DOHH2 (cell line): ENCODE data around the gene CTAGE8.
"Not testable (repeated sequence)": the region's sequence is repeated elsewhere in the genome, so short reads cannot be mapped to it uniquely, and the experiment has no call there.

Source experiments
- H3F3A ChIP-seq: fragments of 200-600 bp; sonication (generic), shearing (Covaris generic); 2 replicates; pipeline ENCODE4 v1.6.0; 2016; ENCODE audit warnings: antibody characterized with exemption, mild to moderate bottlenecking; ENCODE audit not compliant: control insufficient read depth, insufficient read depth
- H3K27ac ChIP-seq: fragments of 200-600 bp; sonication (generic); 2 replicates; pipeline ENCODE4 v1.5.1; 2014; ENCODE audit warnings: low read depth, mild to moderate bottlenecking, low read length, moderate library complexity
- H3K27me3 ChIP-seq: fragments of 200-600 bp; sonication (generic); 2 replicates; pipeline ENCODE4 v1.6.1; 2014; ENCODE audit warnings: mild to moderate bottlenecking, low read length, mixed read lengths; ENCODE audit not compliant: control insufficient read depth
- H3K36me3 ChIP-seq: fragments of 200-600 bp; sonication (generic); 2 replicates; pipeline ENCODE4 v1.6.1; 2014; ENCODE audit warnings: mild to moderate bottlenecking, low read length, moderate library complexity, mixed read lengths; ENCODE audit not compliant: control insufficient read depth
- H3K4me1 ChIP-seq: fragments of 200-600 bp; sonication (generic); 2 replicates; pipeline ENCODE4 v1.6.1; 2014; ENCODE audit warnings: mild to moderate bottlenecking, low read length, mixed read lengths; ENCODE audit not compliant: control insufficient read depth
- H3K4me2 ChIP-seq: fragments of 200-600 bp; sonication (generic); 2 replicates; pipeline ENCODE4 v1.6.0; 2014; ENCODE audit warnings: mild to moderate bottlenecking, low read length, moderate library complexity
- H3K4me3 ChIP-seq: fragments of 200-600 bp; sonication (generic); 2 replicates; pipeline ENCODE4 v1.5.1; 2014; ENCODE audit warnings: mild to moderate bottlenecking, low read length, mixed read lengths
- H3K79me2 ChIP-seq: fragments of 200-600 bp; sonication (generic); 2 replicates; pipeline ENCODE4 v1.6.1; 2014; ENCODE audit warnings: mild to moderate bottlenecking, low read length, mixed read lengths; ENCODE audit not compliant: control insufficient read depth
- H3K9me2 ChIP-seq: fragments of 200-600 bp; sonication (generic); replicated peaks from 2 replicates; pipeline ENCODE4 v1.6.1; 2014; ENCODE audit warnings: mild to moderate bottlenecking, low read length, mixed read lengths; ENCODE audit not compliant: control insufficient read depth
- H3K9me3 ChIP-seq: fragments of 200-600 bp; sonication (generic); 2 replicates; pipeline ENCODE4 v1.6.1; 2014; ENCODE audit warnings: antibody characterized with exemption, low read length, mixed read lengths; ENCODE audit not compliant: control insufficient read depth, insufficient read depth
- H4K20me1 ChIP-seq: fragments of 200-600 bp; sonication (generic); 2 replicates; pipeline ENCODE4 v1.6.0; 2014; ENCODE audit warnings: low read depth, mild to moderate bottlenecking, antibody characterized with exemption, low read length, moderate library complexity; ENCODE audit not compliant: control insufficient read depth, insufficient read depth

CTAGE8 gene

GRCh38 chr7:144302578-144303303, 33.7 kb upstream of the CTAGE8 start:
- not testable (repeated sequence) for H3K4me2 ChIP-seq, H3K4me3 ChIP-seq, H3K36me3 ChIP-seq, H3K27ac ChIP-seq, H3K79me2 ChIP-seq, H4K20me1 ChIP-seq, H3K9me3 ChIP-seq, H3K4me1 ChIP-seq, H3K27me3 ChIP-seq, H3K9me2 ChIP-seq, H3F3A ChIP-seq

GRCh38 chr7:144293794-144294499, 24.9 kb upstream of the CTAGE8 start:
- H3K4me2 ChIP-seq, H3K9me3 ChIP-seq, H3K27ac ChIP-seq, H3F3A ChIP-seq, H3K4me1 ChIP-seq, H3K9me2 ChIP-seq, H3K79me2 ChIP-seq, H3K27me3 ChIP-seq, H3K36me3 ChIP-seq, H4K20me1 ChIP-seq, H3K4me3 ChIP-seq: not testable (repeated sequence)

- not testable (repeated sequence) for H3K4me3 ChIP-seq, H4K20me1 ChIP-seq, H3K36me3 ChIP-seq, H3K4me2 ChIP-seq, H3K79me2 ChIP-seq, H3F3A ChIP-seq, H3K27ac ChIP-seq, H3K27me3 ChIP-seq, H3K9me3 ChIP-seq, H3K9me2 ChIP-seq, H3K4me1 ChIP-seq
Observed at GRCh38 chr7:144292384-144293161, 23.5 kb upstream of the CTAGE8 start.

- not testable (repeated sequence) for H3K79me2 ChIP-seq, H3K4me1 ChIP-seq, H3K27me3 ChIP-seq, H3K27ac ChIP-seq, H3K9me2 ChIP-seq, H4K20me1 ChIP-seq, H3K4me2 ChIP-seq, H3K9me3 ChIP-seq, H3F3A ChIP-seq, H3K36me3 ChIP-seq, H3K4me3 ChIP-seq
Observed at GRCh38 chr7:144291607-144292006, 22.5 kb upstream of the CTAGE8 start.

- not testable (repeated sequence) for H3F3A ChIP-seq, H3K79me2 ChIP-seq, H3K36me3 ChIP-seq, H3K4me1 ChIP-seq, H3K9me3 ChIP-seq, H3K27me3 ChIP-seq, H3K4me3 ChIP-seq, H3K9me2 ChIP-seq, H4K20me1 ChIP-seq, H3K27ac ChIP-seq, H3K4me2 ChIP-seq
Observed at GRCh38 chr7:144287171-144287784, 18.2 kb upstream of the CTAGE8 start.

- H3K4me3 ChIP-seq, result not testable (repeated sequence)
Observed at GRCh38 chr7:144283716-144284115, 14.6 kb upstream of the CTAGE8 start.

GRCh38 chr7:144282490-144282889, 13.4 kb upstream of the CTAGE8 start:
- not testable (repeated sequence) for H3K4me3 ChIP-seq, H3K79me2 ChIP-seq, H3K9me3 ChIP-seq, H3K27me3 ChIP-seq, H3K36me3 ChIP-seq, H3K27ac ChIP-seq, H3K4me1 ChIP-seq, H3K4me2 ChIP-seq, H4K20me1 ChIP-seq, H3K9me2 ChIP-seq, H3F3A ChIP-seq

More at GRCh38 chr7:144283716-144284115, 14.6 kb upstream of the CTAGE8 start:
- H3K4me2 ChIP-seq, H3K9me3 ChIP-seq, H3K9me2 ChIP-seq, H3F3A ChIP-seq, H3K27ac ChIP-seq, H3K79me2 ChIP-seq, H4K20me1 ChIP-seq, H3K27me3 ChIP-seq, H3K36me3 ChIP-seq, H3K4me1 ChIP-seq: not testable (repeated sequence)
